NB4 (cell line): Measurements from ENCODE around the gene TRMU.

Source experiments
- MAX ChIP-seq: IDR thresholded peaks from 2 replicates; pipeline ENCODE4 v1.6.1; 2011; ENCODE audit warnings: low read depth, low read length
- MYC ChIP-seq: IDR thresholded peaks from 2 replicates; pipeline ENCODE4 v1.6.1; 2011; ENCODE audit warnings: low read depth, low read length
- POLR2A ChIP-seq: IDR thresholded peaks from 2 replicates; pipeline ENCODE4 v1.6.1; 2011; ENCODE audit warnings: mild to moderate bottlenecking; ENCODE audit not compliant: insufficient read length; ENCODE audit errors: extremely low read depth
- TF ChIP-seq, protein P1 (sequence below): IDR thresholded peaks from one replicate; pipeline ENCODE4 v1.5.1; 2012; ENCODE audit warnings: low read depth, low read length

- TF ChIP-seq, protein P1, sequence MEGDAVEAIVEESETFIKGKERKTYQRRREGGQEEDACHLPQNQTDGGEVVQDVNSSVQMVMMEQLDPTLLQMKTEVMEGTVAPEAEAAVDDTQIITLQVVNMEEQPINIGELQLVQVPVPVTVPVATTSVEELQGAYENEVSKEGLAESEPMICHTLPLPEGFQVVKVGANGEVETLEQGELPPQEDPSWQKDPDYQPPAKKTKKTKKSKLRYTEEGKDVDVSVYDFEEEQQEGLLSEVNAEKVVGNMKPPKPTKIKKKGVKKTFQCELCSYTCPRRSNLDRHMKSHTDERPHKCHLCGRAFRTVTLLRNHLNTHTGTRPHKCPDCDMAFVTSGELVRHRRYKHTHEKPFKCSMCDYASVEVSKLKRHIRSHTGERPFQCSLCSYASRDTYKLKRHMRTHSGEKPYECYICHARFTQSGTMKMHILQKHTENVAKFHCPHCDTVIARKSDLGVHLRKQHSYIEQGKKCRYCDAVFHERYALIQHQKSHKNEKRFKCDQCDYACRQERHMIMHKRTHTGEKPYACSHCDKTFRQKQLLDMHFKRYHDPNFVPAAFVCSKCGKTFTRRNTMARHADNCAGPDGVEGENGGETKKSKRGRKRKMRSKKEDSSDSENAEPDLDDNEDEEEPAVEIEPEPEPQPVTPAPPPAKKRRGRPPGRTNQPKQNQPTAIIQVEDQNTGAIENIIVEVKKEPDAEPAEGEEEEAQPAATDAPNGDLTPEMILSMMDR = no peak
- TF ChIP-seq MAX (no peak), POLR2A (no peak), MYC (no peak)
Measured at GRCh38 chr22:46292173-46292572, 43.3 kb upstream of the TRMU start.
